ENCODE results near the gene EGLN3. TPM values are rescaled to one million over a fixed set of nuclear protein-coding genes. Genes with fewer than 3 reads are reported as not detected.

Gene EGLN3
- total and polyA plus RNA-seq, 4 donors = 1.3 to 2.3 (median 1.5) TPM

GRCh38 chr14:33925946-33926345 is 24.9 kb downstream of the EGLN3 start:
- Histone ChIP-seq H3K9me3 (ENCODE audit: control insufficient read depth in 4 of 4, low read length in 3 of 4) (no peaks in the 10 kb centered on the region), H3K9ac (ENCODE audit: low read depth in 1 of 2, low read length in 2 of 2) (no peak overlapping the region), H3K4me3 (ENCODE audit: low read depth in 1 of 3, low read length in 3 of 3) (no peak overlapping the region), H3K27ac (ENCODE audit: low read depth in 1 of 2, low read length in 2 of 2) (no peak overlapping the region), H3K36me3 (ENCODE audit: control insufficient read depth in 4 of 4, insufficient read depth in 3 of 4, low read depth in 1 of 4, low read length in 3 of 4) (no peaks in the 10 kb centered on the region), H3K4me1 (ENCODE audit: control insufficient read depth in 4 of 4, insufficient read depth in 4 of 4, low read length in 3 of 4) (no peaks in the 10 kb centered on the region), H3K27me3 (ENCODE audit: control insufficient read depth in 4 of 4, insufficient read depth in 4 of 4, low read length in 3 of 4) (no peaks in the 10 kb centered on the region)
- no peak for TF ChIP-seq HNF4G (IDR thresholded peaks at IDR 0.05)
- TF ChIP-seq ZBTB33 (IDR thresholded peaks at IDR 0.05) = no peak
- no peak for TF ChIP-seq REST (IDR thresholded peaks at IDR 0.05)
- no peak for TF ChIP-seq GABPA (IDR thresholded peaks at IDR 0.05 in 1 of 2, conservative IDR thresholded peaks at IDR 0.05 in 1 of 2)
- TF ChIP-seq HNF4A (conservative IDR thresholded peaks at IDR 0.05) = no peak
- TF ChIP-seq CTCF (IDR thresholded peaks at IDR 0.05; ENCODE audit: low read depth, low read length, missing input control) = no peak
- no peak for TF ChIP-seq MAX (IDR thresholded peaks at IDR 0.05)
- no peak for TF ChIP-seq EGR1 (IDR thresholded peaks at IDR 0.05; ENCODE audit: low read depth in 2 of 2)
- no peak for TF ChIP-seq JUND (IDR thresholded peaks at IDR 0.05)
- TF ChIP-seq FOXA2 (IDR thresholded peaks at IDR 0.05) = no peak
- TF ChIP-seq RXRA (IDR thresholded peaks at IDR 0.05) = no peak
- TF ChIP-seq NR2F2 (IDR thresholded peaks at IDR 0.05) = no peak
- no peak for DNase-seq (ENCODE audit: low spot score)

GRCh38 chr14:33925235-33925634 is 25.6 kb downstream of the EGLN3 start:
- H3K27me3 ChIP-seq (ENCODE audit: control insufficient read depth in 4 of 4, insufficient read depth in 4 of 4, low read length in 3 of 4) = no peaks in the 10 kb centered on the region
- H3K4me1 ChIP-seq (ENCODE audit: control insufficient read depth in 4 of 4, insufficient read depth in 4 of 4, low read length in 3 of 4) = no peaks in the 10 kb centered on the region
- WGBS = 85% methylated on average over 3 of the region's 3 CpGs
- TF ChIP-seq RXRA (IDR thresholded peaks at IDR 0.05) (no peak), HNF4A (conservative IDR thresholded peaks at IDR 0.05) (no peak), NR2F2 (IDR thresholded peaks at IDR 0.05) (no peak), FOXA1 (IDR thresholded peaks at IDR 0.05) (no peak), EGR1 (IDR thresholded peaks at IDR 0.05; ENCODE audit: low read depth in 2 of 2) (no peak), REST (IDR thresholded peaks at IDR 0.05) (no peak), ZBTB33 (IDR thresholded peaks at IDR 0.05) (no peak)
- no peak for DNase-seq (ENCODE audit: low spot score)
- H3K9ac ChIP-seq (ENCODE audit: low read depth in 1 of 2, low read length in 2 of 2) = no peak overlapping the region
- H3K36me3 ChIP-seq (ENCODE audit: control insufficient read depth in 4 of 4, insufficient read depth in 3 of 4, low read depth in 1 of 4, low read length in 3 of 4) = no peaks in the 10 kb centered on the region
- no peaks in the 10 kb centered on the region for H3K9me3 ChIP-seq (ENCODE audit: control insufficient read depth in 4 of 4, low read length in 3 of 4)
- H3K27ac ChIP-seq (ENCODE audit: low read depth in 1 of 2, low read length in 2 of 2) = no peak overlapping the region
- H3K4me3 ChIP-seq (ENCODE audit: low read depth in 1 of 3, low read length in 3 of 3) = no peak overlapping the region

Measured in liver (tissue), 9 donors.